ENCODE data around the gene CDH15.

Gene CDH15

DNA sequence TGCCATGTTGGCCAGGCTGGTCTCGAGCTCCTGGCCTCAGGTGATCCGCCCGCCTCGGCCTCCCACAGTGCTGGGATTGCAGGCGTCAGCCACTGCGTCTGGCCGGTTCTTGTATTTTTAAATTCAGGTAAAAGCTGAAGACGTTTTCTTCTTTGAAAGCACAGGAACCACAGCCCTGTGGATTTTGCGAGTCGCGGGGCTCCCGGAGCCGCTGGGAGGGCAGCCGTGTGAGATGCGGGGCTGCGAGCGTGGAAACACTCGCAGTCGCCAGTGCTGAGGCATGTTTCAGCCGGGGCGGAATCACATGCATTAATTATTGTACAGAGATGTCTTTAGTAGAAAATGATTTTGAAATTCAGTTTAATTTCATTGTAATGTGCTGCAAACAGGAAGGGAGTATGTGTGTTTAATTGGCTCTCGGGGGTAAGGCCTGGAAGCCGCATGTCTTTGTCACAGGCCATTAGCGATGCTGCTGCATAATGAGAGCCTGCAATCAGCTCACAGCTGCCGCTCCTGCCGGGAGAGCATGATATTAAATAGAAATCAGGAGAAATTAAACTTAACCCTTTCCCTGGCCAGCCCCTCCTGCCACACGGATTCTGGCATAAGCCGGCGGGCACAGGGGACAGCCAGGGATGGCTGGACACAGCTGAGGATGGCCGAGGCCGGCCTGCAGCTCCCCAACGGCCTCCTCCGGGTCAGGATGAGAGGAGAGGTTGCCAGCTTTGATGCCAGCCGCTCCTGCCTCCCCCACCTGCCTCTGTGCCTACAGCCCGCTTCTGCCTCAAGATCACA is 35.4 kb upstream of the CDH15 start:
- Histone ChIP-seq H3K9me2 (replicated peaks; ENCODE audit: insufficient read depth, low read length) (no peaks in the 10 kb centered on the region), H3K27ac (ENCODE audit: low read depth, low read length) (no peak overlapping the region), H3F3A (ENCODE audit: insufficient read depth) (no peaks in the 10 kb centered on the region), H3K36me3 (ENCODE audit: low read length) (peaks cover 11% of the 10 kb centered on the region; the same call in 1 of the 2 replicates), H3K4me3 (ENCODE audit: insufficient read depth, low read length, poor library complexity, severe bottlenecking) (no peak overlapping the region), H3K4me2 (ENCODE audit: low read depth, low read length, poor library complexity, severe bottlenecking) (no peak overlapping the region), H4K20me1 (ENCODE audit: low read depth, low read length) (no peaks in the 10 kb centered on the region), H3K9me3 (ENCODE audit: insufficient read depth, low read length) (no peaks in the 10 kb centered on the region), H3K9ac (ENCODE audit: low read length) (no peak overlapping the region), H2AFZ (ENCODE audit: low read depth, low read length, severe bottlenecking) (no peak overlapping the region), H3K27me3 (ENCODE audit: low read length) (no peaks in the 10 kb centered on the region), H3K79me2 (ENCODE audit: insufficient read depth, low read length) (peaks cover 17% of the 10 kb centered on the region)
- TF ChIP-seq, protein P1, sequence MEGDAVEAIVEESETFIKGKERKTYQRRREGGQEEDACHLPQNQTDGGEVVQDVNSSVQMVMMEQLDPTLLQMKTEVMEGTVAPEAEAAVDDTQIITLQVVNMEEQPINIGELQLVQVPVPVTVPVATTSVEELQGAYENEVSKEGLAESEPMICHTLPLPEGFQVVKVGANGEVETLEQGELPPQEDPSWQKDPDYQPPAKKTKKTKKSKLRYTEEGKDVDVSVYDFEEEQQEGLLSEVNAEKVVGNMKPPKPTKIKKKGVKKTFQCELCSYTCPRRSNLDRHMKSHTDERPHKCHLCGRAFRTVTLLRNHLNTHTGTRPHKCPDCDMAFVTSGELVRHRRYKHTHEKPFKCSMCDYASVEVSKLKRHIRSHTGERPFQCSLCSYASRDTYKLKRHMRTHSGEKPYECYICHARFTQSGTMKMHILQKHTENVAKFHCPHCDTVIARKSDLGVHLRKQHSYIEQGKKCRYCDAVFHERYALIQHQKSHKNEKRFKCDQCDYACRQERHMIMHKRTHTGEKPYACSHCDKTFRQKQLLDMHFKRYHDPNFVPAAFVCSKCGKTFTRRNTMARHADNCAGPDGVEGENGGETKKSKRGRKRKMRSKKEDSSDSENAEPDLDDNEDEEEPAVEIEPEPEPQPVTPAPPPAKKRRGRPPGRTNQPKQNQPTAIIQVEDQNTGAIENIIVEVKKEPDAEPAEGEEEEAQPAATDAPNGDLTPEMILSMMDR (IDR thresholded peaks at IDR 0.05; ENCODE audit: insufficient read depth, low read length, poor library complexity, severe bottlenecking) = no peak
- TF ChIP-seq EZH2phosphoT487 (conservative IDR thresholded peaks at IDR 0.05; ENCODE audit: low read length) = no peak

DNA sequence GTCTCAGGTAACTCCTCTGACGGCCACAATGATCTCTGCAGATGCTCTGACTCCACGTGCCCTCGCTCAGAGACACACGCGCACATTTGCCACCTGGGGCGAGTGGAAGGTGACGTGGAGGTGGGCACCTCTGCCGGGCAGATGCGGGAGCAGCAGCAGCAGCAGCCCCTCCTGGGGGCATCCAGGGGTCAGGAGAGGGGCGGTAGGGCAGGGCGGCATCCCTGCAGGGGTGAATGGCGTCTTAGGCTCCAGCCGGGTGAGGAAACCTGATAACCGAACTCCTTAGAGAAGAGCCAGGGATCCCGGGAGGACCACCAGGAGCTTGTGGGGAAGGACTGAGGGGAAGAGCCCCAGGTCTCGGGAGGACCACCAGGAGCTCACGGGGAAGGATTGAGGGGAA is 34.6 kb upstream of the CDH15 start:
- H4K20me1 ChIP-seq (ENCODE audit: low read depth, low read length) = no peaks in the 10 kb centered on the region
- peaks cover 10% of the 10 kb centered on the region for H3K79me2 ChIP-seq (ENCODE audit: insufficient read depth, low read length)
- H3K9me2 ChIP-seq (replicated peaks; ENCODE audit: insufficient read depth, low read length) = no peaks in the 10 kb centered on the region
- H3K27me3 ChIP-seq (ENCODE audit: low read length) = no peaks in the 10 kb centered on the region
- no peaks in the 10 kb centered on the region for H3F3A ChIP-seq (ENCODE audit: insufficient read depth)
- H3K4me3 ChIP-seq (ENCODE audit: insufficient read depth, low read length, poor library complexity, severe bottlenecking) = no peak overlapping the region
- no peaks in the 10 kb centered on the region for H3K9me3 ChIP-seq (ENCODE audit: insufficient read depth, low read length)
- peaks cover 9% of the 10 kb centered on the region; the same call in 1 of the 2 replicates for H3K36me3 ChIP-seq (ENCODE audit: low read length)
- no peak overlapping the region for H3K9ac ChIP-seq (ENCODE audit: low read length)
- no peak overlapping the region for H3K4me2 ChIP-seq (ENCODE audit: low read depth, low read length, poor library complexity, severe bottlenecking)
- TF ChIP-seq, protein P1 (IDR thresholded peaks at IDR 0.05; ENCODE audit: insufficient read depth, low read length, poor library complexity, severe bottlenecking) = no peak
- no peak for TF ChIP-seq EZH2phosphoT487 (conservative IDR thresholded peaks at IDR 0.05; ENCODE audit: low read length)
- H2AFZ ChIP-seq (ENCODE audit: low read depth, low read length, severe bottlenecking) = no peak overlapping the region
- H3K27ac ChIP-seq (ENCODE audit: low read depth, low read length) = no peak overlapping the region

DNA sequence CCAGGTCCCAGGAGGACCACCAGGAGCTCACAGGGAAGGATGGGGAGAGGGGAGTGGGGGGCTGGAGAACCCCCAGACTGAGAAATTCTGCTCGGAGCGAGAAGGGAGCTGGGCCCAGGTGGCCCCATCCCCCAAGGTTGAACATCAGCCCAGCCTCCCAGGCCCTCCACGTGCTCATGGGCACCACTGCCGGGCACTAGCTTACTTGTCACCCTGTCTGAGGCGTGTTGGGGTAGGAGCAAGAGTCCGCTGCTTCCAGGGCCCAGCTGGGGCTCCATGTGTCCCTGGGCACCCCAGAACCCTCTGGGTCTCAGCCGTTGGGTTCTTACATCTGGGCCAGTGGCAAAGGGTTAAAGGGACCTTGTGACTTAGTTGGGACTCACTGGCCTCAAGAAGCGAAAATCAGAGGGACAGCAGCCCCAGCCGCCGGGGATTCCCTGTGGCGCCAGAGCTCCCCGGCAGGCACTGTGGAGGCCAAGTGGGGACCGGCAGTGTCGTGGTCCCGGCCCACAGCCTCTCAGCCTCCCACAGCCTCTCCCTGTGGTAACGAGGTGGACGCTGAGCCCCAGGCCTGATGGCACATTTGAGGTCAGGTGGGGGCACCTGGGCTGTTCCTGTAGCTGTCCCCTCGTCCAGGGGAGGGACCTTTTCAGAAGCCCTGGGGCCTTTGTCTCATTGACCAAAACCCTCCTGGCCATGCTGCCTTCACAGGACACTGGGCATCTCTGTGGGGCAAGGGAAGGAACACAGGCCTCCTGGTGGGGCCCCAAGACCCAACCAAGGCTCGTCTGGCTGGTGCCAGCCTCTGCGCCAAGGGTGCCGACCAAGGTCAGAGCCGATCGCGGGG is 33.7 kb upstream of the CDH15 start:
- no peak overlapping the region for H3K4me3 ChIP-seq (ENCODE audit: insufficient read depth, low read length, poor library complexity, severe bottlenecking)
- H3K27ac ChIP-seq (ENCODE audit: low read depth, low read length) = no peak overlapping the region
- peaks cover 9% of the 10 kb centered on the region; the same call in 1 of the 2 replicates for H3K36me3 ChIP-seq (ENCODE audit: low read length)
- H2AFZ ChIP-seq (ENCODE audit: low read depth, low read length, severe bottlenecking) = no peak overlapping the region
- peaks cover under 1% of the 10 kb centered on the region for H3K79me2 ChIP-seq (ENCODE audit: insufficient read depth, low read length)
- H4K20me1 ChIP-seq (ENCODE audit: low read depth, low read length) = no peaks in the 10 kb centered on the region
- H3K4me2 ChIP-seq (ENCODE audit: low read depth, low read length, poor library complexity, severe bottlenecking) = no peak overlapping the region
- no peak overlapping the region for H3K9ac ChIP-seq (ENCODE audit: low read length)
- TF ChIP-seq EZH2phosphoT487 (conservative IDR thresholded peaks at IDR 0.05; ENCODE audit: low read length) = no peak
- TF ChIP-seq, protein P1 (IDR thresholded peaks at IDR 0.05; ENCODE audit: insufficient read depth, low read length, poor library complexity, severe bottlenecking) = no peak
- no peaks in the 10 kb centered on the region for H3F3A ChIP-seq (ENCODE audit: insufficient read depth)
- H3K9me3 ChIP-seq (ENCODE audit: insufficient read depth, low read length) = no peaks in the 10 kb centered on the region
- no peaks in the 10 kb centered on the region for H3K27me3 ChIP-seq (ENCODE audit: low read length)
- H3K9me2 ChIP-seq (replicated peaks; ENCODE audit: insufficient read depth, low read length) = no peaks in the 10 kb centered on the region

Measured in SU-DHL-6 (cell line).